ENCODE results near the gene FITM1.

- TF ChIP-seq CTCF (conservative IDR thresholded peaks at IDR 0.05; ENCODE audit: low read depth in 2 of 2) (no peak), ZNF331 (CRISPR knock-in tag; IDR thresholded peaks at IDR 0.05; ENCODE audit: low read depth) (no peak), EZH2phosphoT487 (IDR thresholded peaks at IDR 0.05; ENCODE audit: unreplicated experiment) (no peak), REST (IDR thresholded peaks at IDR 0.05; ENCODE audit: unreplicated experiment) (no peak), EZH2 (IDR thresholded peaks at IDR 0.05; ENCODE audit: low read depth, unreplicated experiment) (no peak), POLR2AphosphoS5 (IDR thresholded peaks at IDR 0.05; ENCODE audit: low read depth) (no peak), CREB1 (CRISPR knock-in tag; IDR thresholded peaks at IDR 0.05; ENCODE audit: low read depth) (no peak), JUNB (IDR thresholded peaks at IDR 0.05; ENCODE audit: unreplicated experiment) (no peak), ZNF462 (CRISPR knock-in tag; IDR thresholded peaks at IDR 0.05) (no peak), ZNF114 (CRISPR knock-in tag; IDR thresholded peaks at IDR 0.05) (no peak), ETS1 (IDR thresholded peaks at IDR 0.05) (no peak), STAT1 (IDR thresholded peaks at IDR 0.05; ENCODE audit: unreplicated experiment) (no peak), NANOG (IDR thresholded peaks at IDR 0.05; ENCODE audit: borderline replicate concordance) (no peak)
Measured at GRCh38 chr14:24150061-24150460, 19.6 kb downstream of the FITM1 start.
